Fibroblast of lung (primary cell): ENCODE measurements around the gene SNAP91. TPM values are rescaled to one million over a fixed set of nuclear protein-coding genes. Genes with fewer than 3 reads are reported as not detected.

Experiments used
- DNase-seq, 2 donors: peaks; one replicate each; pipeline versions ENCODE4 v3.0.0 to v3.0.0-alpha.2; 2010; ENCODE audit warnings: low read depth in 2 of 2
- H2AFZ ChIP-seq: 2 replicates; pipeline ENCODE4 v1.5.1; 2012; ENCODE audit warnings: low read length, control low read depth, inconsistent platforms
- H3K27ac ChIP-seq: 2 replicates; pipeline ENCODE4 v1.5.1; 2011; ENCODE audit warnings: low read length, control low read depth; ENCODE audit not compliant: insufficient read depth
- H3K27me3 ChIP-seq: 2 replicates; pipeline ENCODE4 v1.5.1; 2011; ENCODE audit warnings: mild to moderate bottlenecking, low read length; ENCODE audit not compliant: control insufficient read depth, insufficient read depth
- H3K36me3 ChIP-seq: 2 replicates; pipeline ENCODE4 v1.5.1; 2011; ENCODE audit warnings: low read length; ENCODE audit not compliant: control insufficient read depth, insufficient read depth
- H3K4me1 ChIP-seq: 2 replicates; pipeline ENCODE4 v1.5.1; 2011; ENCODE audit warnings: low read length; ENCODE audit not compliant: control insufficient read depth, insufficient read depth; ENCODE audit errors: extremely low read depth
- H3K4me2 ChIP-seq: 2 replicates; pipeline ENCODE4 v1.5.1; 2011; ENCODE audit warnings: low read length, control low read depth; ENCODE audit not compliant: insufficient read depth; ENCODE audit errors: extremely low read depth
- H3K4me3 ChIP-seq, 4 experiments: fragments of 200-600 bp in 1 of 4; sonication (generic) in 1 of 4; replicated peaks in 1 of 4; 2 replicates each; pipeline ENCODE4 v1.5.1; 2011 to 2016; ENCODE audit warnings: low read length in 4 of 4, low read depth in 3 of 4, mild to moderate bottlenecking in 3 of 4, control low read depth in 2 of 4, inconsistent platforms in 1 of 4, mixed read lengths in 1 of 4; ENCODE audit not compliant: insufficient read depth in 1 of 4; ENCODE audit errors: control extremely low read depth in 1 of 4
- H3K79me2 ChIP-seq: 2 replicates; pipeline ENCODE4 v1.5.1; 2012; ENCODE audit warnings: mild to moderate bottlenecking, low read length, inconsistent platforms; ENCODE audit not compliant: control insufficient read depth, insufficient read depth
- H3K9ac ChIP-seq: 2 replicates; pipeline ENCODE4 v1.5.1; 2011; ENCODE audit warnings: mild to moderate bottlenecking, low read length, control low read depth; ENCODE audit not compliant: insufficient read depth
- H3K9me3 ChIP-seq: 2 replicates; pipeline ENCODE4 v1.5.1; 2012; ENCODE audit warnings: low read depth, low read length; ENCODE audit not compliant: control insufficient read depth, insufficient read depth
- H4K20me1 ChIP-seq: 2 replicates; pipeline ENCODE4 v1.5.1; 2011; ENCODE audit warnings: low read length; ENCODE audit not compliant: control insufficient read depth, insufficient read depth; ENCODE audit errors: extremely low read depth
- EZH2 ChIP-seq: IDR thresholded peaks from 2 replicates; pipeline ENCODE4 v1.5.1; 2012; ENCODE audit warnings: low read length, control low read depth, mild to moderate bottlenecking; ENCODE audit errors: missing control alignments
- polyA plus RNA-seq, 2 donors: library from polyadenylated mRNA; depleted of rRNA in 1 of 2; stranded (reverse) in 1 of 2; unstranded in 1 of 2; fragments of >200 nt; gene quantifications; 2 replicates each; pipeline ENCODE4 v1.2.1, GENCODE V29; 2011 to 2012; ENCODE audit warnings: missing spikeins in 1 of 2
- total RNA-seq: library from RNA; depleted of rRNA; stranded (reverse); fragments of >200 nt; gene quantifications from 2 replicates; pipeline ENCODE4 v1.2.1, GENCODE V29; 2014
- TF ChIP-seq, protein P1 (sequence below), 2 donors: IDR thresholded peaks in 1 of 2; conservative IDR thresholded peaks in 1 of 2; 1 replicate in 1 of 2; 2 replicates in 1 of 2; pipeline ENCODE4 v1.5.1; 2011 to 2012; ENCODE audit warnings: low read length in 2 of 2, control low read depth in 1 of 2, inconsistent platforms in 1 of 2, low read depth in 1 of 2, mild to moderate bottlenecking in 1 of 2

The SNAP91 gene
- total and polyA plus RNA-seq, 2 donors (not counting 1 experiment from before 2014, with no cell fraction given) = 0.02 to 0.17 TPM

DNA sequence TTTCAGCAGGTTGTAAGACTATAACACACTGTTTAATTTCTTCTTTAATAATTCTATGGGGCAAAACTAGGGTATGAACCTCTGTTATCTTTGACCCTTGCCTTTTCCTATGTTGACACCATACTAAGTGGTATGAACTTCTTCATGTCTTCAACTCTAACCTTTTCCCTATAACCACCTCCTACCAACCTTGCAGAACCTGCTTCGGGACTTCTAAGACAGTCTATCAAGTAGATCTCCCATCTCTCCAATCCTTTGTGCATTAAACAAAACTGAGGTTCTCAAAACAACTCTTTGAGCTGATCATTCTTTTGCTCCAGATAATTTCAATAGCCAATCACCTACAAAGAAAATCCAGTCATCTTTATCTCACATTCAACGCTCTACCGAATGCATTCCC lies 23.4 kb downstream of the SNAP91 start:
- no peak for DNase-seq
- Histone ChIP-seq H3K79me2 (no peaks in the 10 kb centered on the region), H4K20me1 (no peaks in the 10 kb centered on the region), H3K9me3 (no peaks in the 10 kb centered on the region), H3K27me3 (no peaks in the 10 kb centered on the region), H3K4me3 (no peak overlapping the region), H2AFZ (no peak overlapping the region), H3K9ac (no peak overlapping the region), H3K36me3 (no peaks in the 10 kb centered on the region), H3K27ac (no peak overlapping the region), H3K4me1 (no peaks in the 10 kb centered on the region), H3K4me2 (no peak overlapping the region)
- no peak for TF ChIP-seq EZH2
- TF ChIP-seq, protein P1, sequence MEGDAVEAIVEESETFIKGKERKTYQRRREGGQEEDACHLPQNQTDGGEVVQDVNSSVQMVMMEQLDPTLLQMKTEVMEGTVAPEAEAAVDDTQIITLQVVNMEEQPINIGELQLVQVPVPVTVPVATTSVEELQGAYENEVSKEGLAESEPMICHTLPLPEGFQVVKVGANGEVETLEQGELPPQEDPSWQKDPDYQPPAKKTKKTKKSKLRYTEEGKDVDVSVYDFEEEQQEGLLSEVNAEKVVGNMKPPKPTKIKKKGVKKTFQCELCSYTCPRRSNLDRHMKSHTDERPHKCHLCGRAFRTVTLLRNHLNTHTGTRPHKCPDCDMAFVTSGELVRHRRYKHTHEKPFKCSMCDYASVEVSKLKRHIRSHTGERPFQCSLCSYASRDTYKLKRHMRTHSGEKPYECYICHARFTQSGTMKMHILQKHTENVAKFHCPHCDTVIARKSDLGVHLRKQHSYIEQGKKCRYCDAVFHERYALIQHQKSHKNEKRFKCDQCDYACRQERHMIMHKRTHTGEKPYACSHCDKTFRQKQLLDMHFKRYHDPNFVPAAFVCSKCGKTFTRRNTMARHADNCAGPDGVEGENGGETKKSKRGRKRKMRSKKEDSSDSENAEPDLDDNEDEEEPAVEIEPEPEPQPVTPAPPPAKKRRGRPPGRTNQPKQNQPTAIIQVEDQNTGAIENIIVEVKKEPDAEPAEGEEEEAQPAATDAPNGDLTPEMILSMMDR (conservative IDR thresholded peaks at IDR 0.05 in 1 of 2, IDR thresholded peaks at IDR 0.05 in 1 of 2; ENCODE audit: low read depth in 1 of 2, low read length in 2 of 2) = no peak

DNA sequence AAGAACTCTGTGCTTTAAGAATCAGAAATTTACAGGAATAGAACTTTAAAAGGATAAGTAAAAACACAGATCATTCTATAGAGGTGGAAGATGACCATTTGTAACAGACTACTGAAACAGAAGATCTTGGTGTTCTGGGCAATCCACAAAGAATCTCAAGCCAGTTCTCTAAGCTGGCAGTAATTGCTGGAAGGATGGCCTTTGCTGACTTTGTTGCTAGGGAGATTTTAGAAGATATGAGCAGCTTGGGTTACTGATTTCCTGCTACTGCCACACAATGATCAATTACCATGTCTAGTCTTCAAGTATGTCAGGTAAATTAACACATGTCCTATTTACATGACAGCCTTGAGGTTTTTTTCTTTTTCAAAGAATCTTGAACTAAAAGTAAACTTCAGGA lies 31.1 kb downstream of the SNAP91 start:
- no peak for DNase-seq
- no peaks in the 10 kb centered on the region for H3K36me3 ChIP-seq

GRCh38 chr6:83637953-83638352 lies 70.9 kb downstream of the SNAP91 start:
- Histone ChIP-seq H3K9ac (no peak overlapping the region), H3K27ac (no peak overlapping the region), H3K4me1 (no peaks in the 10 kb centered on the region), H4K20me1 (no peaks in the 10 kb centered on the region), H3K36me3 (no peaks in the 10 kb centered on the region), H3K9me3 (no peaks in the 10 kb centered on the region), H3K27me3 (no peaks in the 10 kb centered on the region), H3K4me2 (no peak overlapping the region), H3K79me2 (no peaks in the 10 kb centered on the region), H2AFZ (no peak overlapping the region), H3K4me3 (no peak overlapping the region)
- no peak for DNase-seq
- TF ChIP-seq, protein P1 (conservative IDR thresholded peaks at IDR 0.05 in 1 of 2, IDR thresholded peaks at IDR 0.05 in 1 of 2; ENCODE audit: low read depth in 1 of 2, low read length in 2 of 2) = no peak
- no peak for TF ChIP-seq EZH2

More for the DNA sequence above, 31.1 kb downstream of the SNAP91 start:
- Histone ChIP-seq H3K27ac (no peak overlapping the region), H4K20me1 (no peaks in the 10 kb centered on the region), H3K9ac (no peak overlapping the region), H3K4me3 (no peak overlapping the region), H3K4me1 (no peaks in the 10 kb centered on the region), H3K9me3 (no peaks in the 10 kb centered on the region), H3K79me2 (no peaks in the 10 kb centered on the region), H3K4me2 (no peak overlapping the region), H3K27me3 (no peaks in the 10 kb centered on the region), H2AFZ (no peak overlapping the region)
- TF ChIP-seq, protein P1 (conservative IDR thresholded peaks at IDR 0.05 in 1 of 2, IDR thresholded peaks at IDR 0.05 in 1 of 2; ENCODE audit: low read depth in 1 of 2, low read length in 2 of 2) = no peak
- TF ChIP-seq EZH2 = no peak
